GM06990 (cell line): ENCODE data around the gene LTN1.

Source experiments
- DNase-seq: peaks from one replicate; pipeline ENCODE4 v3.0.0-alpha.2; 2011; ENCODE audit not compliant: insufficient read length; ENCODE audit errors: extremely low read depth
- H3K27me3 ChIP-seq: replicated peaks from 2 replicates; pipeline ENCODE4 v1.6.0; 2011; ENCODE audit warnings: low read length; ENCODE audit not compliant: control insufficient read depth, insufficient read depth
- H3K36me3 ChIP-seq: 2 replicates; pipeline ENCODE4 v1.5.1; 2011; ENCODE audit warnings: low read length; ENCODE audit not compliant: control insufficient read depth, insufficient read depth
- H3K4me3 ChIP-seq: replicated peaks from 2 replicates; pipeline ENCODE4 v1.5.1; 2011; ENCODE audit warnings: low read depth, mild to moderate bottlenecking, control low read depth, low read length
- TF ChIP-seq, protein P1 (sequence below): IDR thresholded peaks from 2 replicates; pipeline ENCODE4 v1.5.1; 2011; ENCODE audit warnings: low read length, control low read depth, mild to moderate bottlenecking, inconsistent platforms; ENCODE audit not compliant: insufficient read depth, poor library complexity, severe bottlenecking

Gene LTN1

DNA sequence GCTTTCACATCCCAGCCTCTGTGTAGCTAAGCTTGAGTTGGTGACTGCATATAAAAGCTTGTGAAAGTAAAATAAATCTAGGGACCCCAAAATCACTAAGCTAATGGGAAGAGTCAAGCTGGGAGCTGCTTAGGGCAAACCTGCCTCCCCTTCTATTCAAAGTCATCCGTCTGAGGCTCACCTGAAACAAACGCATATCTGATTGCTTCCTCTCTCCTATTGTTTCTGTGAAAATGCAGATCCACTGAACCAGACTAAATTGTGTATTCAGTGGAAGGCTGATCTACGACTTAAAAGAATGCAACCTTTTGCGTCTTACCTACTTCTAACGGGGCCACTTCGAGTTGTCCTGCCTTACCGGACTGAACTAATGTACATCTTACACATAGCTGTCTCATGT, 70.3 kb downstream of the LTN1 start:
- Histone ChIP-seq H3K4me3 (no peak overlapping the region), H3K27me3 (no peaks in the 10 kb centered on the region), H3K36me3 (no peaks in the 10 kb centered on the region)
- DNase-seq: no peak
- TF ChIP-seq, protein P1, sequence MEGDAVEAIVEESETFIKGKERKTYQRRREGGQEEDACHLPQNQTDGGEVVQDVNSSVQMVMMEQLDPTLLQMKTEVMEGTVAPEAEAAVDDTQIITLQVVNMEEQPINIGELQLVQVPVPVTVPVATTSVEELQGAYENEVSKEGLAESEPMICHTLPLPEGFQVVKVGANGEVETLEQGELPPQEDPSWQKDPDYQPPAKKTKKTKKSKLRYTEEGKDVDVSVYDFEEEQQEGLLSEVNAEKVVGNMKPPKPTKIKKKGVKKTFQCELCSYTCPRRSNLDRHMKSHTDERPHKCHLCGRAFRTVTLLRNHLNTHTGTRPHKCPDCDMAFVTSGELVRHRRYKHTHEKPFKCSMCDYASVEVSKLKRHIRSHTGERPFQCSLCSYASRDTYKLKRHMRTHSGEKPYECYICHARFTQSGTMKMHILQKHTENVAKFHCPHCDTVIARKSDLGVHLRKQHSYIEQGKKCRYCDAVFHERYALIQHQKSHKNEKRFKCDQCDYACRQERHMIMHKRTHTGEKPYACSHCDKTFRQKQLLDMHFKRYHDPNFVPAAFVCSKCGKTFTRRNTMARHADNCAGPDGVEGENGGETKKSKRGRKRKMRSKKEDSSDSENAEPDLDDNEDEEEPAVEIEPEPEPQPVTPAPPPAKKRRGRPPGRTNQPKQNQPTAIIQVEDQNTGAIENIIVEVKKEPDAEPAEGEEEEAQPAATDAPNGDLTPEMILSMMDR: no peak

DNA sequence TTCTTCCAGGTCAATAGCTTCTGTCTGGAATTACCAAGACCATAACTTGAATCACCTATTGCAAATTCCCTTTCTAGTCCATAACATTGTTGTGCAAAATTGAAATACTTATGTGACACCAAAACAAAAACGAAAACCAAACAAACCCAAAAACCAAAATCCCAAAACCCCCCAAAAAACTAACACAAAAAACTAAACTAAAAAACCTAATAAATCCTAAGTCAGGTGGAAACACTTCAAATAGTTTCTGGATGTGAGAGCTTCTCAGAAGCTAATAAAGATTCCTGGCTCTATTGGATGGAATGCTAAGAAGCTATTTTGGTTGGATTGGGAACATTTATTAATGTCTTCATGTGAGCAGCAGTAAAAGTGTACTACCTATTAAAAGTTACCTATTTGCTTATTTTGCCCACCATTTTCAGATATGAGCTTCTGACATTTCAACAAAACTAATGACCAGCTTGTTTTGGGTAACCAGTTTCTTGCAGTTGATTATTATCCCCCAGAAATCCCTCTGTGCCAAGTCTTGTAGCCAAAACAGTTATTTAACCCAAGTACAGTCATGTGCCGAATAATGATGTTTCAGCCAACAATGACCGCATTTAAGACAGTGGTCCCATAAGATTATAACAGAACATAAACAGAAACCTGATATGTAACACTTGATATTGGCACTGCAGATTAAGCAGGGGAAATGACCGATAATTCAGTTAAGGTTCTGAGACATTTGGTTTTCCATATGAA, 76.4 kb downstream of the LTN1 start:
- H3K27me3 ChIP-seq: no peaks in the 10 kb centered on the region
- no peaks in the 10 kb centered on the region for H3K36me3 ChIP-seq
- no peak for DNase-seq
- H3K4me3 ChIP-seq: no peak overlapping the region
- TF ChIP-seq, protein P1: no peak

GRCh38 chr21:28913071-28913470, 79.6 kb downstream of the LTN1 start:
- no peak for DNase-seq
- Histone ChIP-seq H3K27me3 (no peaks in the 10 kb centered on the region), H3K36me3 (no peaks in the 10 kb centered on the region), H3K4me3 (no peak overlapping the region)
- TF ChIP-seq, protein P1: no peak

GRCh38 chr21:28910280-28910887, 82.3 kb downstream of the LTN1 start:
- no peak overlapping the region for H3K4me3 ChIP-seq
- H3K27me3 ChIP-seq: no peaks in the 10 kb centered on the region
- no peak for DNase-seq
- H3K36me3 ChIP-seq: no peaks in the 10 kb centered on the region
- TF ChIP-seq, protein P1: no peak

DNA sequence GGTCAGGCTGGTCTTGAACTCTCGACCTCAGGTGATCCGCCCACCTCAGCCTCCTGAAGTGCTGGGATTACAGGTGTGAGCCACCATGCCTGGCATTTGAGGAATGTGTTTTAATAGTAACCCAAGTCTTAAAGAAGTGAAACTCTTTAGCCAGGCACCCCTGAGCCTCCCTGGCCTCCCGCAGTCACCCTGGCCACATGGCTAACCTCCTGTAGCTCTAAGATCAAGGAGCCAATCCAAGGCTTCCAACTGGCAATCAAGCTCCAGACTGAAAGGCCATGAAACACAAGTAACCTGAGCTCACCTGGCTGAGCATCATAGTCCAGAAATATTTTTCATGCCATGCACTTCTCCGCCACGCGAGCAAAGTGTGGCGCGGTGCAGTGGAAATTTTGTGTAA, 84.3 kb downstream of the LTN1 start:
- Histone ChIP-seq H3K36me3 (no peaks in the 10 kb centered on the region), H3K27me3 (no peaks in the 10 kb centered on the region), H3K4me3 (no peak overlapping the region)
- TF ChIP-seq, protein P1: no peak
- no peak for DNase-seq

DNA sequence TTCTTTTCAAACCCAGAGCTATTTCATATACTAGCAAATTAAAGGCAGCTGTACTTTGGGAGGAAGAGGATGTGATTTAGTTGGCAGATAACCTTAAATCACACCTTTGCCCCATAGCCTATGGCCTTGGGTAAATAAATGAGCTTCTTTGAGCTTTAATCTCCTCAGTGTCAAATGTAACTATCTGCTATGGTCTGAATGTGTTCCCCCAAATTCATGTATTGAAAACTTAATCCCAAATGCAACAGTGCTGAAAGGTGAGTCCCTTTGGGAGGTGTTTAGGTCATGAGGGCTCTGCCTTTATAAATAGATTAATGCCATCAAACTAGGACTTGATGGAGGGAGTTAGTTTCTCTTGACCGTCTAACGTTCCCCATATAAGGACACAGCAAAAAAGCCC, 85.8 kb downstream of the LTN1 start:
- DNase-seq: no peak

More for the DNA sequence above, 85.8 kb downstream of the LTN1 start:
- Histone ChIP-seq H3K4me3 (no peak overlapping the region), H3K36me3 (no peaks in the 10 kb centered on the region), H3K27me3 (no peaks in the 10 kb centered on the region)
- TF ChIP-seq, protein P1: no peak
